DND-41 (cell line): ENCODE data around the gene OTUB1.

ENCODE experiments used
- CTCF ChIP-seq: IDR thresholded peaks from 2 replicates; pipeline ENCODE4 v1.5.1; 2012; ENCODE audit warnings: borderline replicate concordance, low read length, moderate library complexity, mild to moderate bottlenecking; ENCODE audit not compliant: poor library complexity, severe bottlenecking; ENCODE audit errors: extremely low read depth
- EZH2 ChIP-seq: IDR thresholded peaks from 3 replicates; pipeline ENCODE4 v1.6.1; 2012; ENCODE audit warnings: borderline replicate concordance, low read depth, mild to moderate bottlenecking, moderate library complexity, low read length, inconsistent platforms; ENCODE audit not compliant: severe bottlenecking

DNA sequence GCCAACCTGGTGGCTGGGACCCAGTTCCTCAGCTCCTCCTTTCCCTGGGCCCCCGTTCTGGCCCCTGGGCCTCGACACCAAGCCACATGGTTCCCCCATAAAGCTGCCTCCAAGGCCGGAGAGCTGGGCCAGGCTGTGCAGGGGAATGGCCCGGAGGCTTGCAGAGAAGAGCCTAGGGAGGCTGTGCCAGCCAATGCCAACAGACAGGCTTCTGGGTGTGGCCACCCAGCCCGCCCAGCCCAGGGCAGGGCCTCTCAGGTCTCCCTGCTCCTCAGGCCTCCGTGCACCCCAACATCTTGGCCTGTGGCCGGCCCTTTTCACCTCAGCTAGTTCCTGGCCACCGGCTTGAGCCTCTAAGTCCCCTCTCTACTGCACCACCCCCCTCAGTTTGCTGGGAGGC lies 32.1 kb downstream of the OTUB1 start:
- no peak for TF ChIP-seq CTCF
- TF ChIP-seq EZH2, result no peak
